GM10847 (cell line): ENCODE results near the gene TANK.
A peak's percentile ranks its signal among the peaks of the same experiment; 100 is the strongest.

Experiments used
- POLR2A ChIP-seq: IDR thresholded peaks from 2 replicates; pipeline ENCODE4 v1.6.1; 2011; ENCODE audit not compliant: insufficient read length; ENCODE audit errors: extremely low read depth

TANK gene

GRCh38 chr2:161124201-161124600 is 36.0 kb upstream of the TANK start:
- no peak for TF ChIP-seq POLR2A

- no peak for TF ChIP-seq POLR2A
Measured at GRCh38 chr2:161128885-161129284, 31.3 kb upstream of the TANK start.

GRCh38 chr2:161130354-161130753 is 29.9 kb upstream of the TANK start:
- TF ChIP-seq POLR2A, result no peak

- TF ChIP-seq POLR2A, result no peak
Measured at GRCh38 chr2:161131074-161131680, 29.1 kb upstream of the TANK start.

GRCh38 chr2:161131804-161132203 is 28.4 kb upstream of the TANK start:
- no peak for TF ChIP-seq POLR2A

- no peak for TF ChIP-seq POLR2A
Measured at GRCh38 chr2:161133366-161133765, 26.9 kb upstream of the TANK start.

GRCh38 chr2:161134547-161135518 is 25.4 kb upstream of the TANK start:
- no peak for TF ChIP-seq POLR2A

GRCh38 chr2:161135951-161136593 is 24.2 kb upstream of the TANK start:
- TF ChIP-seq POLR2A, result no peak

GRCh38 chr2:161136696-161137324 is 23.4 kb upstream of the TANK start:
- peak; percentile 38 for TF ChIP-seq POLR2A

GRCh38 chr2:161138429-161138828 is 21.8 kb upstream of the TANK start:
- TF ChIP-seq POLR2A, result no peak

GRCh38 chr2:161139098-161139987 is 20.9 kb upstream of the TANK start:
- no peak for TF ChIP-seq POLR2A

GRCh38 chr2:161141033-161141432 is 19.2 kb upstream of the TANK start:
- TF ChIP-seq POLR2A, result no peak

GRCh38 chr2:161146209-161146775 is 13.9 kb upstream of the TANK start:
- TF ChIP-seq POLR2A, result no peak

- TF ChIP-seq POLR2A, result no peak
Measured at GRCh38 chr2:161146996-161147395, 13.2 kb upstream of the TANK start.

- TF ChIP-seq POLR2A, result no peak
Measured at GRCh38 chr2:161147856-161148255, 12.4 kb upstream of the TANK start.

- no peak for TF ChIP-seq POLR2A
Measured at GRCh38 chr2:161150704-161151103, 9.5 kb upstream of the TANK start.
